ENCODE data around the gene SIX2. TPM values are rescaled to one million over a fixed set of nuclear protein-coding genes. Genes with fewer than 3 reads are reported as not detected.

SIX2 gene
- total and polyA plus RNA-seq, 10 of the 15 experiments (the other 5 are each of a cell fraction or from before 2014, with no cell fraction given) = not detected

- no peak for TF ChIP-seq ZBTB4 (CRISPR knock-in tag; IDR thresholded peaks at IDR 0.05)
- no peak for TF ChIP-seq BACH1 (IDR thresholded peaks at IDR 0.05; ENCODE audit: borderline replicate concordance)
- TF ChIP-seq POLR2AphosphoS2 (IDR thresholded peaks at IDR 0.05; ENCODE audit: low read depth, low read length) = no peak
These were observed 37.5 kb upstream of the SIX2 start (continued) for GRCh38 chr2:45046786-45047185.

DNA sequence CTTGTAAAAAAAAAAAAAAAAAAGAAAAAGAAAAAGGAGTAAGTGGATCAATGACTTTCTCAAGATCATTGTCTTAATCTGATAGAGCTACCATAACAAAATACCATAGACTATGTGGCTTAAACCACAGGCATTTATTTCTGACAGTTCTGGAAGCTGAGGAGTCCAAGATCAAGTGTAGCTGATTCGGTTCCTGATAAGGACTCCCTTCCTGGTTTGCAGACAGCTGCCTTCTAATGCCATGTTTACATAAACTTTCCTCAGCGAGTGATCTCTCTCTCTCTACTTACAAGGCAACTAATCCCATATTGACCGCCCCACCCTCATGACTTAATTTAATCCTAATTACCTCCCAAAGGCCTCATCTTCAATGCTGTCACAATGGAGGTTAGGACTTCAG lies 36.5 kb upstream of the SIX2 start:
- in situ Hi-C loops (cut with MboI) = no loop called here
- Histone ChIP-seq H3K36me3 (ENCODE audit: control insufficient read depth in 2 of 2, insufficient read depth in 2 of 2, low read length in 1 of 2) (no peaks in the 10 kb centered on the region), H3K4me1 (ENCODE audit: control insufficient read depth, insufficient read depth, low read length) (no peaks in the 10 kb centered on the region), H3K9me3 (replicated peaks; ENCODE audit: control insufficient read depth, insufficient read depth, low read length) (no peaks in the 10 kb centered on the region), H3K4me2 (ENCODE audit: control insufficient read depth, insufficient read depth) (no peak overlapping the region), H3K27ac (ENCODE audit: control insufficient read depth, insufficient read depth) (no peak overlapping the region), H3K4me3 (no peak overlapping the region), H3K9ac (ENCODE audit: control insufficient read depth, insufficient read depth, low read length) (no peak overlapping the region), H3K79me2 (ENCODE audit: control insufficient read depth, insufficient read depth, low read length) (no peaks in the 10 kb centered on the region), H4K20me1 (ENCODE audit: control insufficient read depth, insufficient read depth) (no peaks in the 10 kb centered on the region), H2AFZ (ENCODE audit: control insufficient read depth, low read depth, low read length) (no peak overlapping the region), H3K27me3 (replicated peaks in 1 of 2; ENCODE audit: control insufficient read depth in 2 of 2, insufficient read depth in 2 of 2, low read length in 1 of 2) (peaks cover 0 to 8% of the 10 kb centered on the region in 2 experiments; a peak in 3 of 4 replicates)
- ATAC-seq (no peak), FAIRE-seq (no peak), DNase-seq (ENCODE audit: low read depth, low spot score) (no peak)
- RAD21 ChIA-PET (ENCODE audit: unreplicated experiment) = no interaction called here
- POLR2A ChIA-PET = no interaction called here
- intact Hi-C loops (cut with micrococcal nuclease; ENCODE audit: unreplicated experiment) = no loop called here
- SMC1A ChIA-PET (ENCODE audit: uncharacterized antibody, unreplicated experiment) = no interaction called here
- WGBS (ENCODE audit: insufficient coverage, insufficient replicate concordance, low lambda C conversion rate, missing lambda C conversion rate) = 9% methylated on average over 3 of the region's 3 CpGs
- CTCF ChIA-PET = interaction anchor here (0.7 kb wide), 1 partner anchor 20 kb away, joined by 3 read pairs; no protein-coding TSS in a partner anchor
- no TSS peak for BruUV-seq (replicated peaks)
- TF ChIP-seq GATAD2B (conservative IDR thresholded peaks at IDR 0.05; ENCODE audit: low read depth) (no peak), YBX1 (IDR thresholded peaks at IDR 0.05) (no peak), WRNIP1 (IDR thresholded peaks at IDR 0.05; ENCODE audit: borderline replicate concordance, low read depth, low read length) (no peak), NFXL1 (IDR thresholded peaks at IDR 0.05; ENCODE audit: borderline replicate concordance) (no peak), PAX5 (IDR thresholded peaks at IDR 0.05; ENCODE audit: borderline replicate concordance, low read depth, low read length) (no peak), USF1 (IDR thresholded peaks at IDR 0.05; ENCODE audit: borderline replicate concordance, extremely low read length, insufficient read depth, low read depth, low read length) (no peak), LARP7 (IDR thresholded peaks at IDR 0.05) (no peak), ELK1 (IDR thresholded peaks at IDR 0.05; ENCODE audit: low read depth, low read length) (no peak), IRF3 (IDR thresholded peaks at IDR 0.05) (no peak), SMAD1 (IDR thresholded peaks at IDR 0.05; ENCODE audit: low read depth, partially characterized antibody) (no peak), CBFB (IDR thresholded peaks at IDR 0.05; ENCODE audit: low read depth) (no peak), ETV6 (conservative IDR thresholded peaks at IDR 0.05 in 1 of 2, IDR thresholded peaks at IDR 0.05 in 1 of 2; ENCODE audit: borderline replicate concordance in 1 of 2, low read depth in 1 of 2) (no peak)
- TF ChIP-seq, protein P1, sequence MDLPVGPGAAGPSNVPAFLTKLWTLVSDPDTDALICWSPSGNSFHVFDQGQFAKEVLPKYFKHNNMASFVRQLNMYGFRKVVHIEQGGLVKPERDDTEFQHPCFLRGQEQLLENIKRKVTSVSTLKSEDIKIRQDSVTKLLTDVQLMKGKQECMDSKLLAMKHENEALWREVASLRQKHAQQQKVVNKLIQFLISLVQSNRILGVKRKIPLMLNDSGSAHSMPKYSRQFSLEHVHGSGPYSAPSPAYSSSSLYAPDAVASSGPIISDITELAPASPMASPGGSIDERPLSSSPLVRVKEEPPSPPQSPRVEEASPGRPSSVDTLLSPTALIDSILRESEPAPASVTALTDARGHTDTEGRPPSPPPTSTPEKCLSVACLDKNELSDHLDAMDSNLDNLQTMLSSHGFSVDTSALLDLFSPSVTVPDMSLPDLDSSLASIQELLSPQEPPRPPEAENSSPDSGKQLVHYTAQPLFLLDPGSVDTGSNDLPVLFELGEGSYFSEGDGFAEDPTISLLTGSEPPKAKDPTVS (IDR thresholded peaks at IDR 0.05; ENCODE audit: low read depth, low read length) = no peak
